BLaER1 treated with 17β-estradiol and CSF1 and Interleukin-3, amounts not matched to agents 10 nM and 100 nM (cell line): ENCODE measurements around the gene FAF1.

Experiments used
- H3K27ac ChIP-seq, 11 experiments: shearing (Covaris generic); formaldehyde crosslinking; 2 replicates each; pipeline ENCODE4 v1.8.1; 2022
- H3K27me3 ChIP-seq, 11 experiments: shearing (Covaris generic); formaldehyde crosslinking; 2 replicates each; pipeline ENCODE4 v1.8.1; 2022
- H3K36me3 ChIP-seq, 11 experiments: shearing (Covaris generic); formaldehyde crosslinking; 2 replicates each; pipeline ENCODE4 v1.8.1; 2022
- H3K4me1 ChIP-seq, 10 experiments: shearing (Covaris generic); formaldehyde crosslinking; 2 replicates each; pipeline ENCODE4 v1.8.1; 2022
- H3K4me2 ChIP-seq, 11 experiments: shearing (Covaris generic); formaldehyde crosslinking; 2 replicates each; pipeline ENCODE4 v1.8.1; 2022
- H3K4me3 ChIP-seq, 10 experiments: shearing (Covaris generic); formaldehyde crosslinking; 2 replicates each; pipeline ENCODE4 v1.8.1; 2022
- H3K9ac ChIP-seq, 11 experiments: shearing (Covaris generic); formaldehyde crosslinking; 2 replicates each; pipeline ENCODE4 v1.8.1; 2022
- H3K9me3 ChIP-seq, 11 experiments: shearing (Covaris generic); formaldehyde crosslinking; replicated peaks in 1 of 11; 2 replicates each; pipeline ENCODE4 v1.8.1; 2022
- H4K20me1 ChIP-seq, 11 experiments: shearing (Covaris generic); formaldehyde crosslinking; 2 replicates each; pipeline ENCODE4 v1.8.1; 2022
- Cebpa-rat ChIP-seq, 11 experiments: shearing (Covaris generic); IDR thresholded peaks; 2 replicates each; pipeline ENCODE4 v1.8.1; 2022

The FAF1 gene

DNA sequence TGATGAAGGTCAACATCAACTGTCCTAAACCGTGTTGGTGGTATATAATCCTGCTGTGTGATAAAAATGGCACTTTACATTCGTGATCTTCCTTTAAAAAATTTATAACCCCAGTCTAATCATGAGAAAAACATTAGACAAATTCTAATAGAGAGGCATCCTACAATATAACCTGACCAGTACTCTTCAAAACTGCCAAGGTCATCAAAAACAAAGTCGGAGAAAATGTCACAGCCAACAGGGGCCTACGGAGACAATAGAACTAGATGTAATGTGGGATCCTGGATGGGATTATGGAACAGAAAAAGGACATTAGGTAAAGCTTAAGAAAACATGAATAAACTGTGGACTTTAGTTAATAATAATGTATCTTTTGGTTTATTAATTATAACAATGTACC, 34.9 kb upstream of the FAF1 start:
- H3K27me3 ChIP-seq = no peaks in the 10 kb centered on the region
- H3K36me3 ChIP-seq = no peaks in the 10 kb centered on the region
- H3K4me3 ChIP-seq = no peak overlapping the region
- peaks cover 0 to 1% (median 0%) of the 10 kb centered on the region in 10 experiments; a peak in 2 of 20 replicates for H3K4me1 ChIP-seq
- no peak overlapping the region for H3K4me2 ChIP-seq
- no peak for TF ChIP-seq Cebpa-rat (IDR thresholded peaks at IDR 0.05)
- no peak overlapping the region for H3K27ac ChIP-seq
- no peaks in the 10 kb centered on the region for H4K20me1 ChIP-seq
- no peak overlapping the region for H3K9ac ChIP-seq
- peaks cover 0 to 7% (median 0%) of the 10 kb centered on the region in 11 experiments; a peak in 2 of 22 replicates for H3K9me3 ChIP-seq

DNA sequence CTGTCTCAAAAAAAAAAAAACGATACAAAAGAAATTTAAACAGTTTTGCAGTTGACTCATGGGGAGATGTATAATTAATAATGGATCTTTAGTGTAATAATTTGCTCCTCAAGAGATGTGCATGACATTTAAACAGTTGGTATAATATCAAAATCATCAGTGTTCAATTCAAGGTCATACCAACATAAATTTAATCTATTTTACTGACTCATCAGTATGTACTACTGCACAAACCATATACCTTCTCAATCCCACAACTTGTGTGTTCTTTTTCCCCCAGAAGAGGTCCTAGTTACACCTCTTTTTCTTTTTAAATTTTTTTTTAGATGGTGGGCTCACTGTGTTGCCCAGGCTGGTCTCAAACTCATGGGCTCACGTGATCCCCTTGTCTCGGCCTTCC, 33.6 kb upstream of the FAF1 start:
- no peak overlapping the region for H3K27ac ChIP-seq
- no peaks in the 10 kb centered on the region for H3K27me3 ChIP-seq
- no peak overlapping the region for H3K4me2 ChIP-seq
- no peaks in the 10 kb centered on the region for H3K9me3 ChIP-seq
- no peaks in the 10 kb centered on the region for H3K4me1 ChIP-seq
- no peak overlapping the region for H3K4me3 ChIP-seq
- no peak for TF ChIP-seq Cebpa-rat (IDR thresholded peaks at IDR 0.05)
- H3K36me3 ChIP-seq = no peaks in the 10 kb centered on the region
- no peak overlapping the region for H3K9ac ChIP-seq
- H4K20me1 ChIP-seq = no peaks in the 10 kb centered on the region

DNA sequence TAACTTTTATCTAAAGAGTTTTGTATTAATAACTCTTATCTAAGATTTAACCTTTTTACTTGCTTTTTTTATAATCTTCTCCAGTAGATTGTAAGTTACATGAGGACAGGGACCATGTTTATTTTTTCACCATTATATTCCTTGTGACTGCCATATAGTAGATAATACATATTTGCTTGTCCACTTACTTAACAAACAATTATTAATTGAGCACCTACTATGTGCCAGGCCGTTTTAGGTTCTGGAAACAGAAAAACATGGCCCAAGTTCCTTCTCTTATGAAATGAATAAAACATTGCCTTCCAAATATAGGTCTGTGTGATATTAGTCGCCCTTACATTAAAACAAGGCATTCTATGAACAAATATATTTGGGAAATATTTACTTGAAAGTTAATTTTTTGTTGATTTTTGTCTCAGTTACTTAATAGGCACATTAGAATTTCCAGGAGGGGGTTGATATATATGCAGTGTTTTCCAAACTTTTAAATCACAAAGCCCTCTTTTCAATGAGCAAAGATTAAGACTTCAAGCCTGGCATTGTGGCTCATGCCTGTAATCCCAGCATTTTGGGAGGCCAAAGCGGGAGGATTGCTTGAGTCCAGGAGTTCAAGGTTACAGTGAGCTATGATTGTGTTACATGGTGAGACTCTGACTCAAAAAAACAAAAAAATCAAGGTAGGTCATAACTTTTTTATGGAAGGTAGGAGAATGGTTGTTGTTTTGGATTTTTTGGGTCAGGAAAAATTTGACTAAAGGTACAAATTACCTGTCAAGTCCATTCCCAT, 32.7 kb upstream of the FAF1 start:
- H3K4me2 ChIP-seq = no peak overlapping the region
- H3K9me3 ChIP-seq = no peaks in the 10 kb centered on the region
- H3K4me1 ChIP-seq = no peaks in the 10 kb centered on the region
- no peaks in the 10 kb centered on the region for H3K27me3 ChIP-seq
- no peaks in the 10 kb centered on the region for H4K20me1 ChIP-seq
- TF ChIP-seq Cebpa-rat (IDR thresholded peaks at IDR 0.05) = no peak
- H3K4me3 ChIP-seq = no peak overlapping the region
- H3K9ac ChIP-seq = no peak overlapping the region
- H3K36me3 ChIP-seq = no peaks in the 10 kb centered on the region
- H3K27ac ChIP-seq = no peak overlapping the region

DNA sequence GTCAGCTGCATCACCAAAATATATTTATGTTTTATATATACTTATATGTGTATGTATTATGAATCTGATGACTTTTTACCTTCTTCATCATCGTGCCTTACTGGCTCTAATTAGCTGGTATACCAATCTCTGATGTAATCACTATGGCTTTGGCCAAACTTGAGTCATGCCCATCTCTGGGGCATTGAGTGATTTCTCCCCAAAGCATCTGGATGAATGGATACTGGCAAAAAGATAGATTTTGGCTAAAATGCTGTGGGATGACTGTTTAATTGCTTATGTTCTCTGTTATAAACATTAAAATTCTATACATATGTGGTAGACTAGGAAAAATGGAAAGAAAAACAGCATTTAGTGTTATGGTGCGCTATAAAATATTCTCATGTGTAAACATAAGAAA, 29.6 kb upstream of the FAF1 start:
- no peak overlapping the region for H3K4me3 ChIP-seq
- no peak overlapping the region for H3K27ac ChIP-seq
- no peaks in the 10 kb centered on the region; a peak in 1 of 22 replicates for H4K20me1 ChIP-seq
- H3K9ac ChIP-seq = no peak overlapping the region
- no peaks in the 10 kb centered on the region for H3K4me1 ChIP-seq
- TF ChIP-seq Cebpa-rat (IDR thresholded peaks at IDR 0.05) = no peak
- H3K27me3 ChIP-seq = peaks cover 0 to 6% (median 0%) of the 10 kb centered on the region in 11 experiments; a peak in 3 of 22 replicates
- no peaks in the 10 kb centered on the region for H3K36me3 ChIP-seq
- H3K4me2 ChIP-seq = no peak overlapping the region
- H3K9me3 ChIP-seq = no peaks in the 10 kb centered on the region

DNA sequence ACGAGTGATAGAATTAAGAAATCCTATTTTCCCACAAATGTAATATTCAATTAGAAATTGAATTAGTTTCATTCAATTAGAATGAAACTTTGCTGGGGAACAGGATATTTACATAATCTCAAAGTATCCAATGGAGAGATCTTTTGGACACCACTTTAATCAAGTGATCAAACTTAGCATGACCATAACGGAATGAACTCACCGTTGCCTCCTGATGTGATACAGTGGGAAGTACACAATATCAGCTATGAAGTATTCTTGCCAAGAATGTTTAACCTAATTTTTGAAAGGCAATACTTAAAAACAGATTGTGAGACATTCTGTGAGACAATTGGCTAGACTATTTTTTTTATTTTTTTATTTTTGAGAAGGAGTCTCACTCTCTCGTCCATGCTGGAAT, 26.6 kb upstream of the FAF1 start:
- H3K36me3 ChIP-seq = no peaks in the 10 kb centered on the region
- H4K20me1 ChIP-seq = no peaks in the 10 kb centered on the region; a peak in 1 of 22 replicates
- no peak overlapping the region for H3K4me2 ChIP-seq
- no peak for TF ChIP-seq Cebpa-rat (IDR thresholded peaks at IDR 0.05)
- H3K9me3 ChIP-seq = no peaks in the 10 kb centered on the region
- peaks cover 4 to 21% (median 13%) of the 10 kb centered on the region in 11 experiments for H3K27me3 ChIP-seq
- H3K4me1 ChIP-seq = no peaks in the 10 kb centered on the region
- H3K27ac ChIP-seq = no peak overlapping the region
- H3K4me3 ChIP-seq = no peak overlapping the region
- H3K9ac ChIP-seq = no peak overlapping the region

DNA sequence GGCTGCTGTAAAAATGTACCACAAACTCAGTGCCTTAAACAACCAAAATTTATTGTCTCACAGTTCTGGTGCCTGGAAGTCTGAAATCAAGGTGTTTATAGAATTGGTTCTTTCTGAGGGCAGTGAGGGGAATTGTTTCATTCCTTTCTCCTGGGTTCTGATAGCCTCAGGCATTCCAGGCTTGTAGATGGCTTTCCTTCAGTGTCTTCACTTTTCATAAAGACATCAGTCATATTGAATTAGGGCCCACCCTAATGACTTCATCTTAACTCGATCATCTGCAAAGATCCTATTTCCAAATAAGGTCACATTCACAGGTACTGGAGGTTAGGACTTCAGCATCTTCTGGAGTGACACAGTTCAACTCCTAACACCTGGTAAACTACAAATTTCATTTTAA, 25.0 kb upstream of the FAF1 start:
- H3K36me3 ChIP-seq = no peaks in the 10 kb centered on the region
- H3K9me3 ChIP-seq = no peaks in the 10 kb centered on the region
- no peaks in the 10 kb centered on the region for H3K4me1 ChIP-seq
- no peak overlapping the region for H3K9ac ChIP-seq
- peaks cover 16 to 37% (median 27%) of the 10 kb centered on the region in 11 experiments for H3K27me3 ChIP-seq
- no peak overlapping the region for H3K27ac ChIP-seq
- H3K4me2 ChIP-seq = no peak overlapping the region
- TF ChIP-seq Cebpa-rat (IDR thresholded peaks at IDR 0.05) = no peak
- H3K4me3 ChIP-seq = no peak overlapping the region
- H4K20me1 ChIP-seq = no peaks in the 10 kb centered on the region; a peak in 1 of 22 replicates

DNA sequence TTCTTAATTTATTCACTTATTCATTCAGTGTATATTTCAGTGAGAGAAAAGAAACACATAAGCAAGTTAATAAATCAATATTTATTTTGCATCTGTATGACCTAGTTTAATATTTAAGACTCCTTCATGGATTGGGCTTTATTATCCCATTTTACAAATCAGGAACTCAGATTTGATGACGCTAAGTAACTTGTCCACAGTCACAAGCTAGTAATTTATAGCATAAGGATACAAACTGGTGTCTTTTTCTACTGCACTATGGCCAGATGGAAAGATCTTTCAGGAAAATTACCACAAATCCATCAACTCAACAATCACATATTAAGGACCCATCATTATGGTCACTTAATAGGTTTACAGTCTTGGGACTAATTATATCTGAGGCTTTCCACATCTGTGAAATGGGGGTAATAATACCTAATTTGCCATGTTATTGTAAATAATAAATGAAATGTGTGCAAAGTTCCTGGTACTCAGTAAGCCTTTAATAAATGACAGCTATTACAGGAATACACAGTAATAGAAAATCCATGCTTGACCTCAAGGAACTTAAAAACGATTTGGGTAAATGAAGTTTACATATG, 23.2 kb upstream of the FAF1 start:
- no peaks in the 10 kb centered on the region for H3K36me3 ChIP-seq
- no peak overlapping the region for H3K27ac ChIP-seq
- no peak for TF ChIP-seq Cebpa-rat (IDR thresholded peaks at IDR 0.05)
- no peak overlapping the region for H3K4me2 ChIP-seq
- H4K20me1 ChIP-seq = peaks cover 0 to 15% (median 8%) of the 10 kb centered on the region in 11 experiments; a peak in 17 of 22 replicates
- peaks cover 34 to 55% (median 45%) of the 10 kb centered on the region in 11 experiments for H3K27me3 ChIP-seq
- H3K4me1 ChIP-seq = peaks cover 0 to 7% (median under 1%) of the 10 kb centered on the region in 10 experiments; a peak in 4 of 20 replicates
- H3K9me3 ChIP-seq = no peaks in the 10 kb centered on the region
- no peak overlapping the region for H3K9ac ChIP-seq
- no peak overlapping the region for H3K4me3 ChIP-seq

DNA sequence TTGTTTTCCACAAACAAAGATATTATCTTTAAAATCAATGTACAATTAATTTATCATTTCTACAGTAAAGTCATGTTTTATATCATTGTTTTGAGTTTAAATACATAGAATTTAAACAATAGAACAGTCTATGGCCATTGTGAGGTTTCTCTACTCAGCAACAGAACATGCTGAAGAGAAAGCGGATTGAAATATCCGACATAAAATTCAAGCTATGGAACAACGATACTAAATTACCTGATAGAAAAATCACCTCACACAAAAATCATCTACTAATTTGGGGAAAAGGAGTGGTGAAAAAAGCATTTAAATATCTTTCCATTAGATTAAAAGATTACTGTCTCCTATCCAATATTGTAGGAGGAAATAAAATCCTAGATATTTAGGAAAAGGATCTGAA, 22.5 kb upstream of the FAF1 start:
- H3K9me3 ChIP-seq = no peaks in the 10 kb centered on the region
- H3K36me3 ChIP-seq = no peaks in the 10 kb centered on the region
- no peak overlapping the region for H3K9ac ChIP-seq
- TF ChIP-seq Cebpa-rat (IDR thresholded peaks at IDR 0.05) = no peak
- no peak overlapping the region for H3K27ac ChIP-seq
- no peak overlapping the region for H3K4me2 ChIP-seq
- H3K4me3 ChIP-seq = no peak overlapping the region
- peaks cover 0 to 22% (median 15%) of the 10 kb centered on the region in 11 experiments; a peak in 19 of 22 replicates for H4K20me1 ChIP-seq
- peaks cover 2 to 10% (median 7%) of the 10 kb centered on the region in 10 experiments; a peak in 17 of 20 replicates for H3K4me1 ChIP-seq
- peaks cover 41 to 62% (median 52%) of the 10 kb centered on the region in 11 experiments for H3K27me3 ChIP-seq

DNA sequence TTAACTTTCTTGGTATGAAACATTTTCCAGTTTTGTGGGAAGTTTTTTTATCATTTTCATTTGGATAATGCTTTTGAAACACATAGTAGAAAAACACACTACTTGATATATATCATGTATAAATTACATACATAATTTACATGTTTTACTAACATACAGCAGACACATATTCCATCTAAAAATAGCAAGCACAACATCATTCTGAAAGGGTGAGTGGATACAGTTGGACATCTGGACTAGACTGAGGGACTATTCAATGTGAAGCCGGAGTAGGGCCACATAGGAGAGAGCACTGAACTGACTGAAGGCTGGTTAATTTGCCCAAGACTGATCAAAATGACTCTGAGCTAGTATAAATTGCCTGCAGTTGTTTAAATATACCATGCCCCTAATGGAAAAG, 21.7 kb upstream of the FAF1 start:
- H3K27me3 ChIP-seq = peaks cover 50 to 71% (median 61%) of the 10 kb centered on the region in 11 experiments
- H3K27ac ChIP-seq = no peak overlapping the region
- H3K9ac ChIP-seq = no peak overlapping the region
- H3K36me3 ChIP-seq = no peaks in the 10 kb centered on the region
- peaks cover 0 to 31% (median 24%) of the 10 kb centered on the region in 11 experiments; a peak in 19 of 22 replicates for H4K20me1 ChIP-seq
- no peak for TF ChIP-seq Cebpa-rat (IDR thresholded peaks at IDR 0.05)
- H3K9me3 ChIP-seq = no peaks in the 10 kb centered on the region
- H3K4me2 ChIP-seq = no peak overlapping the region
- H3K4me1 ChIP-seq = peaks cover 11 to 19% (median 15%) of the 10 kb centered on the region in 10 experiments; a peak in 17 of 20 replicates
- H3K4me3 ChIP-seq = no peak overlapping the region
